H9 (cell line): ENCODE measurements around the gene RAB3C. TPM values are rescaled to one million over a fixed set of nuclear protein-coding genes. Genes with fewer than 3 reads are reported as not detected.
"Not testable (repeated sequence)": the region's sequence is repeated elsewhere in the genome, so short reads cannot be mapped to it uniquely, and the experiment has no call there.

Experiments used
- DNase-seq: peaks from one replicate; pipeline ENCODE4 v3.0.0-alpha.2; 2017
- H2AFZ ChIP-seq: one replicate; pipeline ENCODE4 v1.6.1; 2013; ENCODE audit warnings: mild to moderate bottlenecking, low read length, control low read depth, moderate library complexity
- H2AK5ac ChIP-seq: 2 replicates; pipeline ENCODE4 v1.6.1; 2013; ENCODE audit warnings: low read length, control low read depth, mixed read lengths; ENCODE audit not compliant: insufficient read length
- H2BK120ac ChIP-seq: one replicate; pipeline ENCODE4 v1.6.1; 2013; ENCODE audit warnings: low read depth, mild to moderate bottlenecking, low read length, control low read depth, inconsistent platforms; ENCODE audit not compliant: poor library complexity, severe bottlenecking
- H2BK12ac ChIP-seq: 2 replicates; pipeline ENCODE4 v1.6.1; 2013; ENCODE audit warnings: low read length, control low read depth, mixed read lengths, low read depth; ENCODE audit not compliant: insufficient read length
- H2BK15ac ChIP-seq: 2 replicates; pipeline ENCODE4 v1.6.1; 2013; ENCODE audit warnings: low read depth, low read length, control low read depth
- H2BK20ac ChIP-seq: one replicate; pipeline ENCODE4 v1.6.1; 2013; ENCODE audit warnings: low read depth, mild to moderate bottlenecking, low read length, control low read depth, inconsistent platforms; ENCODE audit not compliant: poor library complexity, severe bottlenecking
- H2BK5ac ChIP-seq: 2 replicates; pipeline ENCODE4 v1.6.1; 2013; ENCODE audit warnings: low read length, control low read depth, mixed read lengths; ENCODE audit not compliant: insufficient read length
- H3K14ac ChIP-seq: 2 replicates; pipeline ENCODE4 v1.6.1; 2013; ENCODE audit warnings: low read length, control low read depth; ENCODE audit not compliant: insufficient read depth
- H3K18ac ChIP-seq: 2 replicates; pipeline ENCODE4 v1.6.1; 2013; ENCODE audit warnings: low read depth, mild to moderate bottlenecking, mixed read lengths, low read length, control low read depth; ENCODE audit not compliant: insufficient read length
- H3K23ac ChIP-seq: 2 replicates; pipeline ENCODE4 v1.6.1; 2013; ENCODE audit warnings: low read length, control low read depth, mixed read lengths, low read depth; ENCODE audit not compliant: insufficient read length
- H3K23me2 ChIP-seq: 2 replicates; pipeline ENCODE4 v1.6.1; 2013; ENCODE audit warnings: low read depth, mild to moderate bottlenecking, mixed read lengths, low read length, control low read depth; ENCODE audit not compliant: insufficient read length, poor library complexity, severe bottlenecking
- H3K27ac ChIP-seq: 2 replicates; pipeline ENCODE4 v1.5.1; 2013; ENCODE audit warnings: low read length, control low read depth, mixed read lengths, low read depth; ENCODE audit not compliant: insufficient read length
- H3K27me3 ChIP-seq: 2 replicates; pipeline ENCODE4 v1.6.1; 2013; ENCODE audit warnings: low read length, control low read depth, inconsistent platforms; ENCODE audit not compliant: insufficient read depth
- H3K4ac ChIP-seq: 2 replicates; pipeline ENCODE4 v1.6.1; 2013; ENCODE audit warnings: low read depth, mild to moderate bottlenecking, control low read depth, inconsistent platforms, low read length, moderate library complexity
- H3K4me1 ChIP-seq: 2 replicates; pipeline ENCODE4 v1.6.1; 2013; ENCODE audit warnings: low read length, control low read depth, inconsistent platforms; ENCODE audit not compliant: insufficient read depth
- H3K4me2 ChIP-seq: 2 replicates; pipeline ENCODE4 v1.6.1; 2013; ENCODE audit warnings: low read length, control low read depth, mixed read lengths; ENCODE audit not compliant: insufficient read length, insufficient read depth
- H3K56ac ChIP-seq: 2 replicates; pipeline ENCODE4 v1.6.1; 2013; ENCODE audit warnings: low read depth, mild to moderate bottlenecking, mixed read lengths, low read length, control low read depth; ENCODE audit not compliant: insufficient read length
- H3K79me1 ChIP-seq: 2 replicates; pipeline ENCODE4 v1.6.1; 2013; ENCODE audit warnings: low read depth, mild to moderate bottlenecking, moderate library complexity, low read length, control low read depth, inconsistent platforms; ENCODE audit not compliant: insufficient read depth, poor library complexity, severe bottlenecking
- H3K79me2 ChIP-seq: 2 replicates; pipeline ENCODE4 v1.6.1; 2013; ENCODE audit warnings: low read length, control low read depth, inconsistent platforms; ENCODE audit not compliant: insufficient read depth
- H3K9ac ChIP-seq: 2 replicates; pipeline ENCODE4 v1.6.1; 2013; ENCODE audit warnings: low read length, control low read depth, mixed read lengths; ENCODE audit not compliant: insufficient read length; ENCODE audit errors: extremely low read depth
- H3K9me3 ChIP-seq: one replicate; pipeline ENCODE4 v1.6.1; 2013; ENCODE audit warnings: low read depth, low read length, inconsistent platforms; ENCODE audit not compliant: control insufficient read depth
- H3T11ph ChIP-seq: one replicate; pipeline ENCODE4 v1.6.1; 2013; ENCODE audit warnings: mild to moderate bottlenecking, low read length, control low read depth, inconsistent platforms
- H4K20me1 ChIP-seq: one replicate; pipeline ENCODE4 v1.6.1; 2013; ENCODE audit not compliant: control insufficient read depth, insufficient read length, insufficient read depth
- H4K5ac ChIP-seq: 2 replicates; pipeline ENCODE4 v1.6.1; 2013; ENCODE audit warnings: low read depth, mild to moderate bottlenecking, mixed read lengths, low read length, control low read depth; ENCODE audit not compliant: insufficient read length
- H4K8ac ChIP-seq: replicated peaks from 2 replicates; pipeline ENCODE4 v1.6.1; 2013; ENCODE audit warnings: low read length, control low read depth, mixed read lengths, low read depth; ENCODE audit not compliant: insufficient read length
- H4K91ac ChIP-seq: 2 replicates; pipeline ENCODE4 v1.6.1; 2013; ENCODE audit warnings: low read depth, mild to moderate bottlenecking, moderate library complexity, mixed read lengths, low read length, control low read depth; ENCODE audit not compliant: insufficient read length
- H3K27ac Mint-ChIP-seq, 3 experiments: 2 replicates in 2 of 3; 3 replicates in 1 of 3; pipeline ENCODE4 v1.8.0; 2020 to 2021; ENCODE audit warnings: mixed read lengths in 3 of 3, mild to moderate bottlenecking in 1 of 3, moderate library complexity in 1 of 3
- H3K27me3 Mint-ChIP-seq: 2 replicates; pipeline ENCODE4 v1.8.0; 2021; ENCODE audit warnings: low read depth, mild to moderate bottlenecking, moderate library complexity, mixed read lengths
- H3K36me3 Mint-ChIP-seq, 3 experiments: 2 replicates in 2 of 3; 3 replicates in 1 of 3; pipeline ENCODE4 v1.8.0; 2020 to 2021; ENCODE audit warnings: low read depth in 3 of 3, mixed read lengths in 3 of 3; ENCODE audit not compliant: insufficient read depth in 1 of 3
- H3K4me1 Mint-ChIP-seq, 2 experiments: 2 replicates each; pipeline ENCODE4 v1.8.0; 2020; ENCODE audit warnings: mixed read lengths in 2 of 2
- H3K4me3 Mint-ChIP-seq, 2 experiments: 2 replicates in 1 of 2; 3 replicates in 1 of 2; pipeline ENCODE4 v1.8.0; 2020 to 2021; ENCODE audit warnings: mild to moderate bottlenecking in 2 of 2, mixed read lengths in 2 of 2, moderate library complexity in 1 of 2
- H3K9me3 Mint-ChIP-seq, 2 experiments: 2 replicates in 1 of 2; 3 replicates in 1 of 2; pipeline ENCODE4 v1.8.0; 2020; ENCODE audit warnings: mild to moderate bottlenecking in 2 of 2, mixed read lengths in 2 of 2, moderate library complexity in 1 of 2
- WGBS: extraction: QIAGEN DNeasy Blood & Tissue Kit; methylation state at CpG from one replicate; pipeline ENCODE4 v1.1.7; 2013; ENCODE audit warnings: missing lambda C conversion rate, low lambda C conversion rate, mixed read lengths; ENCODE audit not compliant: insufficient read length; ENCODE audit errors: extremely low coverage; 5-methylcytosine and 5-hydroxymethylcytosine counted together
- total RNA-seq: library from RNA; stranded (reverse); gene quantifications from 2 replicates; pipeline ENCODE4 v1.2.1, GENCODE V29; 2021
- TF ChIP-seq, protein P1 (sequence below): fragments of 200-600 bp; sonication (generic); conservative IDR thresholded peaks from 3 replicates; pipeline ENCODE4 v1.8.0; 2021; ENCODE audit warnings: antibody characterized with exemption, mild to moderate bottlenecking

Gene RAB3C
- total RNA-seq, 1 experiment from 2014 or later, result 16.3 TPM

DNA sequence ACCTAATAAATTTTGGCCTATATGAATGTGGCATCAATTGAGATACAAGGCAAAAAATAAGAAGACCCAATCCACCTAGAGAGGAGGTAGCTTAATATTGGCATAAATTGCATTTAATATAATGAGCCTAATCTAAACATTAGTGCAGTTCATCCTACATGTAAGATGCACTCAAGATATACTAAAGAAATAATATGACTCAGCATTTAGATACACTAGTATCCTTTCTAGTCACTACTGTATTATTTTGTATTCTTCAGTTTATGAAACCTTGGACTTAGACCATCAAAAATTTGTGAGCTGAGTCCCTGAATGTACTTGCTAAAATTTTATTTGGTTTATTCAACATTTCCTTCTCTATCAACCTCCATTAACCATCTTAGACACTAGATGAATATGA, 104.7 kb downstream of the RAB3C start:
- H3K14ac ChIP-seq, result no peak overlapping the region
- no peaks in the 10 kb centered on the region for H3K4me1 ChIP-seq
- no peak overlapping the region for H4K8ac ChIP-seq
- TF ChIP-seq, protein P1, sequence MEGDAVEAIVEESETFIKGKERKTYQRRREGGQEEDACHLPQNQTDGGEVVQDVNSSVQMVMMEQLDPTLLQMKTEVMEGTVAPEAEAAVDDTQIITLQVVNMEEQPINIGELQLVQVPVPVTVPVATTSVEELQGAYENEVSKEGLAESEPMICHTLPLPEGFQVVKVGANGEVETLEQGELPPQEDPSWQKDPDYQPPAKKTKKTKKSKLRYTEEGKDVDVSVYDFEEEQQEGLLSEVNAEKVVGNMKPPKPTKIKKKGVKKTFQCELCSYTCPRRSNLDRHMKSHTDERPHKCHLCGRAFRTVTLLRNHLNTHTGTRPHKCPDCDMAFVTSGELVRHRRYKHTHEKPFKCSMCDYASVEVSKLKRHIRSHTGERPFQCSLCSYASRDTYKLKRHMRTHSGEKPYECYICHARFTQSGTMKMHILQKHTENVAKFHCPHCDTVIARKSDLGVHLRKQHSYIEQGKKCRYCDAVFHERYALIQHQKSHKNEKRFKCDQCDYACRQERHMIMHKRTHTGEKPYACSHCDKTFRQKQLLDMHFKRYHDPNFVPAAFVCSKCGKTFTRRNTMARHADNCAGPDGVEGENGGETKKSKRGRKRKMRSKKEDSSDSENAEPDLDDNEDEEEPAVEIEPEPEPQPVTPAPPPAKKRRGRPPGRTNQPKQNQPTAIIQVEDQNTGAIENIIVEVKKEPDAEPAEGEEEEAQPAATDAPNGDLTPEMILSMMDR, result no peak
- H3K27me3 ChIP-seq, result no peaks in the 10 kb centered on the region
- H3K79me2 ChIP-seq, result no peaks in the 10 kb centered on the region
- no peak overlapping the region for H3K18ac ChIP-seq
- no peaks in the 10 kb centered on the region for H3K79me1 ChIP-seq
- no peak overlapping the region for H3K9ac ChIP-seq
- no peaks in the 10 kb centered on the region for H3K23me2 ChIP-seq
- no peak overlapping the region for H3K4ac ChIP-seq
- DNase-seq, result no peak
- no peak overlapping the region for H2BK20ac ChIP-seq
- Mint-ChIP-seq H3K4me3 (no peak overlapping the region), H3K27me3 (no peaks in the 10 kb centered on the region), H3K27ac (no peak overlapping the region), H3K36me3 (no peaks in the 10 kb centered on the region; a peak in 1 of 7 replicates), H3K4me1 (no peaks in the 10 kb centered on the region), H3K9me3 (no peaks in the 10 kb centered on the region)
- no peak overlapping the region for H3K27ac ChIP-seq
- H2AFZ ChIP-seq, result no peak overlapping the region
- no peak overlapping the region for H2AK5ac ChIP-seq
- H3K4me2 ChIP-seq, result no peak overlapping the region
- no peak overlapping the region for H3T11ph ChIP-seq
- H2BK5ac ChIP-seq, result no peak overlapping the region
- no peak overlapping the region for H2BK120ac ChIP-seq
- no peak overlapping the region for H2BK15ac ChIP-seq
- H3K9me3 ChIP-seq, result no peaks in the 10 kb centered on the region
- no peak overlapping the region for H2BK12ac ChIP-seq
- no peak overlapping the region for H3K23ac ChIP-seq
- H3K56ac ChIP-seq, result no peak overlapping the region
- H4K91ac ChIP-seq, result no peak overlapping the region
- no peaks in the 10 kb centered on the region for H4K20me1 ChIP-seq
- no peak overlapping the region for H4K5ac ChIP-seq

DNA sequence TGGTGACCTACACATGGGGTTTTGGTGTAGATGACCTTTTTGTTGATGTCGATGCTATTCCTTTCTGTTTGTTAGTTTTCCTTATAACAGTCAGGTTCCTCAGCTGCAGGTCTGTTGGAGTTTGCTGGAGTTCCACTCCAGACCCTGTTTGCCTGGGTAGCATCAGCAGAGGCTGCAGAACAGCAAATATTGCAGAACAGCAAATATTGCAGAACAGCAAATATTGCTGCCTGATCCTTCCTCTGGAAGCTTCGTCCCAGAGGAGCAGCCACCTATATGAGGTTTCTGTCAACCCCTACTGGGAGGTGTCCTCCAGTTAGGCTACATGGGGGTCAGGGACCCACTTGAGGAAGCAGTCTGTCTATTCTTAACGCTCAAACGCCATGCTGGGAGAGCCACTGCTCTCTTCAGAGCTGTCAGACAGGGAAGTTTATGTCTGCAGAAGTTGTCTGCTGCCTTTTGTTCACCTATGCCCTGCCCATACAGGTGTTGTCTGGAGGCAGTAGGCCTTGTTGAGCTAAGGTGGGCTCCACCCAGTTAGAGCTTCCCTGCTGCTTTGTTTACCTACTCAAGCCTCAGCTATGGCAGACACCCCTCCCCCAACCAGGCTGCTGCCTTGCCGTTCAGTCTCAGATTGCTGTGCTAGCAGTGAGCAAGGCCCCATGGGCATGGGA, 116.3 kb downstream of the RAB3C start:
- not testable (repeated sequence) for DNase-seq, H4K5ac ChIP-seq, H3K4me1 Mint-ChIP-seq, H3K4me1 ChIP-seq, H3K9ac ChIP-seq, H3K27ac ChIP-seq, H2AFZ ChIP-seq, H4K20me1 ChIP-seq, H3K27me3 Mint-ChIP-seq, H3K23me2 ChIP-seq, H3K4me3 Mint-ChIP-seq, H3K27ac Mint-ChIP-seq, H3K4me2 ChIP-seq, H2BK12ac ChIP-seq, H3K79me2 ChIP-seq, H2BK15ac ChIP-seq, H3K4ac ChIP-seq, H3K18ac ChIP-seq, H3K9me3 ChIP-seq, H4K8ac ChIP-seq, H3T11ph ChIP-seq, H2BK120ac ChIP-seq, H3K79me1 ChIP-seq, H2AK5ac ChIP-seq, H3K23ac ChIP-seq, H3K27me3 ChIP-seq, H4K91ac ChIP-seq, H3K56ac ChIP-seq, H3K14ac ChIP-seq, H2BK20ac ChIP-seq, H2BK5ac ChIP-seq
- Mint-ChIP-seq H3K9me3 (peaks cover 55 to 66% of the 10 kb centered on the region in 2 experiments), H3K36me3 (peaks cover 22 to 61% (median 42%) of the 10 kb centered on the region in 3 experiments)
- no CpG with 5 or more reads among the region's 5 CpGs for WGBS
